Measurements from ENCODE around the gene GARIN3.

GARIN3 gene

DNA sequence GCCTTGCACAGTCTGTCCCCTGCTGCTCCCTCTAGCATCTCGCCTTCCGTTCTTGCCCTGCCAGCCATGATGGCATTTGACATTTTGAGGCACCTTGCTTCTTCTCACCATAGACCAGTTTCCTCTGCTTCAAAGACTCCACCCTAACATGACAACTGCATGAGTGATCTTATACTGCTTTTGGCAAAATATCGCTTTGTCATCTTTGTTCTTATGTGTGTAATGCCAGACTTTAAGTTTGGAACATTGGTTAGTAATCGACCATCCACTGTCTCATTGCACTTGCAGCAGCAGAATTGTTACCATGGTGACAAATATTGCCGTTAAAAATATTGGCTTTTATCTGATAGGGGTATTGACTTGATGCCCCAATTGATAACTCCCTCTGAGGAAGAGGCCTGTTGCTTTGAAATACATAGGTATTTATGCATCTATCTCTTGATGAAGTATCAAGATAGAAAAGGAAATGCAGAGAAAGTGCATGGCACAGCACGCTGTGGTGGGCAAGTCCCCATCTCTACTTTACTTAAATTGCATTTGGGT is 6.8 kb downstream of the GARIN3 start:
- H3K79me2 ChIP-seq (ENCODE audit: low read length), result no peaks in the 10 kb centered on the region
- TF ChIP-seq EZH2 (optimal IDR thresholded peaks at IDR 0.05; ENCODE audit: low read depth, low read length) (no peak), EZH2phosphoT487 (IDR thresholded peaks at IDR 0.05; ENCODE audit: low read length) (no peak), CTCF (IDR thresholded peaks at IDR 0.05; ENCODE audit: low read length) (no peak)
- H3K4me2 ChIP-seq (ENCODE audit: low read depth, low read length), result no peak overlapping the region

GRCh38 chr5:157157293-157157891 is 8.7 kb downstream of the GARIN3 start:
- no peak overlapping the region for H3K9ac ChIP-seq (ENCODE audit: low read length)
- H3K9me2 ChIP-seq (replicated peaks; ENCODE audit: insufficient read depth, low read length), result no peaks in the 10 kb centered on the region
- no peaks in the 10 kb centered on the region for H4K20me1 ChIP-seq (ENCODE audit: insufficient read depth, low read length)
- no peak overlapping the region for H2AFZ ChIP-seq (ENCODE audit: low read length)
- H3K36me3 ChIP-seq (replicated peaks; ENCODE audit: insufficient read depth, low read length), result no peaks in the 10 kb centered on the region
- no peak for DNase-seq
- H3K79me2 ChIP-seq (ENCODE audit: low read length), result no peaks in the 10 kb centered on the region
- no peak overlapping the region for H3K4me2 ChIP-seq (ENCODE audit: low read depth, low read length)
- H3K4me1 ChIP-seq (ENCODE audit: low read length), result no peaks in the 10 kb centered on the region
- H3F3A ChIP-seq (ENCODE audit: insufficient read depth, low read length), result no peaks in the 10 kb centered on the region
- TF ChIP-seq EZH2 (optimal IDR thresholded peaks at IDR 0.05; ENCODE audit: low read depth, low read length) (no peak), CTCF (IDR thresholded peaks at IDR 0.05; ENCODE audit: low read length) (no peak), EZH2phosphoT487 (IDR thresholded peaks at IDR 0.05; ENCODE audit: low read length) (no peak)
- H3K9me3 ChIP-seq (replicated peaks; ENCODE audit: insufficient read depth, low read length), result no peaks in the 10 kb centered on the region
- no peak overlapping the region for H3K27ac ChIP-seq (ENCODE audit: low read length)
- no peak overlapping the region for H3K4me3 ChIP-seq (ENCODE audit: low read length)
- H3K27me3 ChIP-seq (replicated peaks; ENCODE audit: insufficient read depth, low read length), result no peaks in the 10 kb centered on the region

More for the DNA sequence above, 6.8 kb downstream of the GARIN3 start:
- no peaks in the 10 kb centered on the region for H3F3A ChIP-seq (ENCODE audit: insufficient read depth, low read length)
- no peaks in the 10 kb centered on the region for H3K36me3 ChIP-seq (replicated peaks; ENCODE audit: insufficient read depth, low read length)
- no peak overlapping the region for H3K27ac ChIP-seq (ENCODE audit: low read length)
- no peaks in the 10 kb centered on the region for H3K9me2 ChIP-seq (replicated peaks; ENCODE audit: insufficient read depth, low read length)
- no peaks in the 10 kb centered on the region for H3K9me3 ChIP-seq (replicated peaks; ENCODE audit: insufficient read depth, low read length)
- DNase-seq, result no peak
- no peak overlapping the region for H3K9ac ChIP-seq (ENCODE audit: low read length)
- no peak overlapping the region for H3K4me3 ChIP-seq (ENCODE audit: low read length)
- no peak overlapping the region for H2AFZ ChIP-seq (ENCODE audit: low read length)
- no peaks in the 10 kb centered on the region for H3K27me3 ChIP-seq (replicated peaks; ENCODE audit: insufficient read depth, low read length)
- no peaks in the 10 kb centered on the region for H4K20me1 ChIP-seq (ENCODE audit: insufficient read depth, low read length)
- no peaks in the 10 kb centered on the region for H3K4me1 ChIP-seq (ENCODE audit: low read length)

GRCh38 chr5:157155297-157155696 is 10.8 kb downstream of the GARIN3 start:
- H2AFZ ChIP-seq (ENCODE audit: low read length), result no peak overlapping the region

More at GRCh38 chr5:157155297-157155696, 10.8 kb downstream of the GARIN3 start:
- H3K27ac ChIP-seq (ENCODE audit: low read length), result no peak overlapping the region
- H3K4me3 ChIP-seq (ENCODE audit: low read length), result no peak overlapping the region
- H3K79me2 ChIP-seq (ENCODE audit: low read length), result no peaks in the 10 kb centered on the region
- no peak overlapping the region for H3K9ac ChIP-seq (ENCODE audit: low read length)
- H3K4me2 ChIP-seq (ENCODE audit: low read depth, low read length), result no peak overlapping the region
- no peaks in the 10 kb centered on the region for H3K36me3 ChIP-seq (replicated peaks; ENCODE audit: insufficient read depth, low read length)
- no peaks in the 10 kb centered on the region for H4K20me1 ChIP-seq (ENCODE audit: insufficient read depth, low read length)
- no peak for DNase-seq
- no peak for TF ChIP-seq EZH2phosphoT487 (IDR thresholded peaks at IDR 0.05; ENCODE audit: low read length)
- no peak for TF ChIP-seq CTCF (IDR thresholded peaks at IDR 0.05; ENCODE audit: low read length)
- TF ChIP-seq EZH2 (optimal IDR thresholded peaks at IDR 0.05; ENCODE audit: low read depth, low read length), result no peak
- H3K9me2 ChIP-seq (replicated peaks; ENCODE audit: insufficient read depth, low read length), result no peaks in the 10 kb centered on the region
- H3K4me1 ChIP-seq (ENCODE audit: low read length), result no peaks in the 10 kb centered on the region
- no peaks in the 10 kb centered on the region for H3K27me3 ChIP-seq (replicated peaks; ENCODE audit: insufficient read depth, low read length)
- H3F3A ChIP-seq (ENCODE audit: insufficient read depth, low read length), result no peaks in the 10 kb centered on the region
- no peaks in the 10 kb centered on the region for H3K9me3 ChIP-seq (replicated peaks; ENCODE audit: insufficient read depth, low read length)

Measured in MM.1S (cell line).